ENCODE data around the gene PCSK6. TPM values are rescaled to one million over a fixed set of nuclear protein-coding genes. Genes with fewer than 3 reads are reported as not detected.

Gene PCSK6
- total RNA-seq, 4 donors from 2014 or later, result 10.6 to 98.2 (median 12.8) TPM

- no peak for DNase-seq
- H3K27me3 ChIP-seq, result no peaks in the 10 kb centered on the region
- peaks cover 0 to 79% (median 0%) of the 10 kb centered on the region in 3 donors for H3K36me3 ChIP-seq
- no peaks in the 10 kb centered on the region for H3K9me3 ChIP-seq
- peaks cover 0 to 9% (median 2%) of the 10 kb centered on the region in 4 donors for H3K4me1 ChIP-seq
- TF ChIP-seq CTCF (IDR thresholded peaks at IDR 0.05) (no peak), POLR2A (IDR thresholded peaks at IDR 0.05) (no peak)
- H3K27ac ChIP-seq, result peak overlapping the region in 2 of 4 donors; percentile 19 to 26
- H3K4me3 ChIP-seq, result peak overlapping the region in 1 of 4 donors; percentile 17
Observed at GRCh38 chr15:101286471-101287114, 202.9 kb downstream of the PCSK6 start.

GRCh38 chr15:101283931-101284330 lies 205.6 kb downstream of the PCSK6 start:
- Histone ChIP-seq H3K4me1 (peaks cover 0 to 20% (median 2%) of the 10 kb centered on the region in 4 donors), H3K9me3 (no peaks in the 10 kb centered on the region), H3K4me3 (no peak overlapping the region), H3K36me3 (peaks cover 0 to 80% (median 0%) of the 10 kb centered on the region in 3 donors), H3K27ac (no peak overlapping the region), H3K27me3 (no peaks in the 10 kb centered on the region)
- TF ChIP-seq POLR2A (IDR thresholded peaks at IDR 0.05) (no peak), CTCF (IDR thresholded peaks at IDR 0.05) (no peak)
- DNase-seq, result no peak

GRCh38 chr15:101280007-101280406 lies 209.5 kb downstream of the PCSK6 start:
- Histone ChIP-seq H3K4me1 (peaks cover 2 to 26% (median 6%) of the 10 kb centered on the region in 4 donors), H3K9me3 (no peaks in the 10 kb centered on the region), H3K4me3 (no peak overlapping the region), H3K27ac (peak overlapping the region in 3 of 4 donors; percentile 63 to 99 (median 80)), H3K36me3 (peaks cover 0 to 51% (median 0%) of the 10 kb centered on the region in 3 donors), H3K27me3 (no peaks in the 10 kb centered on the region)
- no peak for TF ChIP-seq POLR2A (IDR thresholded peaks at IDR 0.05)
- TF ChIP-seq CTCF (IDR thresholded peaks at IDR 0.05), result no peak
- DNase-seq, result peak in 1 of 3 donors; percentile 80

- Histone ChIP-seq H3K4me3 (peak overlapping the region; percentile 70 to 99 (median 92)), H3K27me3 (no peaks in the 10 kb centered on the region), H3K36me3 (peaks cover 0 to 51% (median 0%) of the 10 kb centered on the region in 3 donors), H3K9me3 (no peaks in the 10 kb centered on the region), H3K4me1 (peaks cover 2 to 26% (median 6%) of the 10 kb centered on the region in 4 donors), H3K27ac (peak overlapping the region; percentile 87 to 99 (median 92))
- no peak for DNase-seq
- no peak for TF ChIP-seq POLR2A (IDR thresholded peaks at IDR 0.05)
- no peak for TF ChIP-seq CTCF (IDR thresholded peaks at IDR 0.05)
Observed at GRCh38 chr15:101277943-101278564, 211.5 kb downstream of the PCSK6 start.

- Histone ChIP-seq H3K27ac (peak within 1 kb of the TSS; percentile 87 to 99 (median 92)), H3K4me3 (peak within 1 kb of the TSS; percentile 70 to 99 (median 92)), H3K27me3 (no peaks in the 10 kb centered on the region), H3K9me3 (no peaks in the 10 kb centered on the region), H3K4me1 (peaks cover 2 to 26% (median 6%) of the 10 kb centered on the region in 4 donors), H3K36me3 (peaks cover 0 to 51% (median 0%) of the 10 kb centered on the region in 3 donors)
- TF ChIP-seq CTCF (IDR thresholded peaks at IDR 0.05) (no peak), POLR2A (IDR thresholded peaks at IDR 0.05) (peak; percentile 94 to 98)
- peak; percentile 89 to 98 (median 96) for DNase-seq
Observed at GRCh38 chr15:101277038-101277822, 212.3 kb downstream of the PCSK6 start, which contains the start of gene SELENOS. Gene SELENOS (minus strand): TSS chr15:101277485. CDS start chr15:101277417, 68 bp downstream.

Data from Peyer's patch (tissue), 4 donors.